BLaER1 treated with 17β-estradiol and CSF1 and Interleukin-3, amounts not matched to agents 10 nM and 100 nM (cell line): Measurements from ENCODE around the gene AURKB.

ENCODE experiments used
- H3K27ac ChIP-seq, 11 experiments: shearing (Covaris generic); formaldehyde crosslinking; 2 replicates each; pipeline ENCODE4 v1.8.1; 2022
- H3K27me3 ChIP-seq, 11 experiments: shearing (Covaris generic); formaldehyde crosslinking; 2 replicates each; pipeline ENCODE4 v1.8.1; 2022
- H3K36me3 ChIP-seq, 11 experiments: shearing (Covaris generic); formaldehyde crosslinking; 2 replicates each; pipeline ENCODE4 v1.8.1; 2022
- H3K4me1 ChIP-seq, 10 experiments: shearing (Covaris generic); formaldehyde crosslinking; 2 replicates each; pipeline ENCODE4 v1.8.1; 2022
- H3K4me2 ChIP-seq, 11 experiments: shearing (Covaris generic); formaldehyde crosslinking; 2 replicates each; pipeline ENCODE4 v1.8.1; 2022
- H3K4me3 ChIP-seq, 10 experiments: shearing (Covaris generic); formaldehyde crosslinking; 2 replicates each; pipeline ENCODE4 v1.8.1; 2022
- H3K9ac ChIP-seq, 11 experiments: shearing (Covaris generic); formaldehyde crosslinking; 2 replicates each; pipeline ENCODE4 v1.8.1; 2022
- H3K9me3 ChIP-seq, 11 experiments: shearing (Covaris generic); formaldehyde crosslinking; replicated peaks in 1 of 11; 2 replicates each; pipeline ENCODE4 v1.8.1; 2022
- H4K20me1 ChIP-seq, 11 experiments: shearing (Covaris generic); formaldehyde crosslinking; 2 replicates each; pipeline ENCODE4 v1.8.1; 2022
- Cebpa-rat ChIP-seq, 11 experiments: shearing (Covaris generic); IDR thresholded peaks; 2 replicates each; pipeline ENCODE4 v1.8.1; 2022

Gene AURKB

GRCh38 chr17:8187517-8188262 lies 22.7 kb downstream of the AURKB start:
- H3K9ac ChIP-seq = peak overlapping the region; percentile 78 to 93 (median 88)
- no peak; a peak in 1 of 22 replicates for TF ChIP-seq Cebpa-rat (IDR thresholded peaks at IDR 0.05)
- no peaks in the 10 kb centered on the region for H3K9me3 ChIP-seq
- H4K20me1 ChIP-seq = peaks cover 15 to 36% (median 20%) of the 10 kb centered on the region in 11 experiments; a peak in 19 of 22 replicates
- no peaks in the 10 kb centered on the region for H3K27me3 ChIP-seq
- peak overlapping the region; percentile 46 to 91 (median 83); a peak in 20 of 22 replicates for H3K27ac ChIP-seq
- no peaks in the 10 kb centered on the region for H3K36me3 ChIP-seq
- H3K4me3 ChIP-seq = peak overlapping the region; percentile 71 to 88 (median 79)
- peaks cover 37 to 52% (median 48%) of the 10 kb centered on the region in 10 experiments for H3K4me1 ChIP-seq
- peak overlapping the region; percentile 85 to 100 (median 98) for H3K4me2 ChIP-seq

GRCh38 chr17:8186787-8187516 lies 23.4 kb downstream of the AURKB start:
- H3K9ac ChIP-seq = peak overlapping the region; percentile 71 to 93 (median 83); a peak in 21 of 22 replicates
- H3K4me3 ChIP-seq = peak overlapping the region; percentile 71 to 88 (median 78)
- H3K27ac ChIP-seq = peak overlapping the region; percentile 46 to 91 (median 83); a peak in 21 of 22 replicates
- no peaks in the 10 kb centered on the region for H3K9me3 ChIP-seq
- peak overlapping the region; percentile 85 to 100 (median 98) for H3K4me2 ChIP-seq
- peaks cover 15 to 36% (median 20%) of the 10 kb centered on the region in 11 experiments; a peak in 19 of 22 replicates for H4K20me1 ChIP-seq
- TF ChIP-seq Cebpa-rat (IDR thresholded peaks at IDR 0.05) = 0 out of 22 replicates have a peak, but pooled peaks of 1 of the 11 experiments have one; percentile 33
- no peaks in the 10 kb centered on the region for H3K27me3 ChIP-seq
- no peaks in the 10 kb centered on the region for H3K36me3 ChIP-seq
- H3K4me1 ChIP-seq = peaks cover 30 to 46% (median 41%) of the 10 kb centered on the region in 10 experiments

GRCh38 chr17:8186446-8186786 lies 24.0 kb downstream of the AURKB start:
- Histone ChIP-seq H3K9ac (peak overlapping the region; percentile 71 to 93 (median 83)), H3K36me3 (no peaks in the 10 kb centered on the region), H3K27ac (peak overlapping the region; percentile 52 to 91 (median 83); a peak in 21 of 22 replicates), H3K27me3 (no peaks in the 10 kb centered on the region), H3K4me1 (peaks cover 25 to 45% (median 37%) of the 10 kb centered on the region in 10 experiments), H3K4me2 (peak overlapping the region; percentile 85 to 100 (median 98)), H3K9me3 (no peaks in the 10 kb centered on the region), H3K4me3 (peak overlapping the region; percentile 71 to 88 (median 78)), H4K20me1 (peaks cover 15 to 36% (median 20%) of the 10 kb centered on the region in 11 experiments; a peak in 19 of 22 replicates)
- no peak for TF ChIP-seq Cebpa-rat (IDR thresholded peaks at IDR 0.05)

- Histone ChIP-seq H3K36me3 (no peaks in the 10 kb centered on the region), H3K4me1 (peaks cover 21 to 39% (median 31%) of the 10 kb centered on the region in 10 experiments), H3K27me3 (no peaks in the 10 kb centered on the region), H3K9ac (peak overlapping the region; percentile 71 to 93 (median 83)), H3K9me3 (no peaks in the 10 kb centered on the region), H3K4me3 (peak overlapping the region; percentile 71 to 88 (median 78)), H4K20me1 (peaks cover 15 to 36% (median 20%) of the 10 kb centered on the region in 11 experiments; a peak in 19 of 22 replicates), H3K27ac (peak overlapping the region; percentile 52 to 91 (median 83); a peak in 21 of 22 replicates), H3K4me2 (peak overlapping the region; percentile 85 to 100 (median 98))
- TF ChIP-seq Cebpa-rat (IDR thresholded peaks at IDR 0.05) = no peak
These were observed 24.6 kb downstream of the AURKB start for GRCh38 chr17:8185582-8186445.

- no peaks in the 10 kb centered on the region for H3K9me3 ChIP-seq
- H3K4me3 ChIP-seq = peak overlapping the region in 9 of 10 experiments; percentile 59 to 75 (median 68); a peak in 19 of 20 replicates
- H4K20me1 ChIP-seq = no peaks in the 10 kb centered on the region
- no peaks in the 10 kb centered on the region for H3K27me3 ChIP-seq
- TF ChIP-seq Cebpa-rat (IDR thresholded peaks at IDR 0.05) = no peak
- H3K36me3 ChIP-seq = no peaks in the 10 kb centered on the region
- H3K4me1 ChIP-seq = peaks cover 35 to 48% (median 42%) of the 10 kb centered on the region in 10 experiments
- H3K4me2 ChIP-seq = peak overlapping the region; percentile 90 to 99 (median 95)
- peak overlapping the region; percentile 58 to 99 (median 95); a peak in 21 of 22 replicates for H3K27ac ChIP-seq
- H3K9ac ChIP-seq = peak overlapping the region; percentile 84 to 94 (median 92)
These were observed 33.2 kb downstream of the AURKB start for GRCh38 chr17:8176998-8177731.

GRCh38 chr17:8176197-8176940 lies 34.0 kb downstream of the AURKB start, which contains the start of gene TMEM107:
Gene TMEM107, minus strand, starts transcription at chr17:8176380. Its CDS starts 94 bp downstream, at chr17:8176286.
- H3K27ac ChIP-seq = peak within 1 kb of the TSS; percentile 58 to 99 (median 95)
- H3K4me3 ChIP-seq = peak within 1 kb of the TSS; percentile 59 to 75 (median 68)
- peaks cover 43 to 52% (median 49%) of the 10 kb centered on the region in 10 experiments for H3K4me1 ChIP-seq
- H4K20me1 ChIP-seq = no peaks in the 10 kb centered on the region
- H3K9me3 ChIP-seq = no peaks in the 10 kb centered on the region
- no peak for TF ChIP-seq Cebpa-rat (IDR thresholded peaks at IDR 0.05)
- H3K27me3 ChIP-seq = no peaks in the 10 kb centered on the region
- peak within 1 kb of the TSS; percentile 90 to 99 (median 95) for H3K4me2 ChIP-seq
- peak within 1 kb of the TSS; percentile 84 to 94 (median 92) for H3K9ac ChIP-seq
- no peaks in the 10 kb centered on the region for H3K36me3 ChIP-seq

- TF ChIP-seq Cebpa-rat (IDR thresholded peaks at IDR 0.05) = no peak
- Histone ChIP-seq H3K4me2 (peak overlapping the region; percentile 90 to 99 (median 95)), H3K27ac (peak overlapping the region; percentile 58 to 99 (median 95)), H3K9me3 (no peaks in the 10 kb centered on the region), H3K4me1 (peaks cover 45 to 58% (median 55%) of the 10 kb centered on the region in 10 experiments), H3K9ac (peak overlapping the region; percentile 84 to 94 (median 92)), H4K20me1 (no peaks in the 10 kb centered on the region), H3K36me3 (no peaks in the 10 kb centered on the region), H3K27me3 (no peaks in the 10 kb centered on the region), H3K4me3 (peak overlapping the region; percentile 59 to 75 (median 68))
These were observed 34.6 kb downstream of the AURKB start for GRCh38 chr17:8175795-8176196.
